ENCODE data around the gene DDX1. TPM values are rescaled to one million over a fixed set of nuclear protein-coding genes. Genes with fewer than 3 reads are reported as not detected.

The DDX1 gene
- total RNA-seq, 1 experiment from 2014 or later, result 70.7 TPM

GRCh38 chr2:15652252-15652651 lies 60.6 kb downstream of the DDX1 start:
- intact Hi-C loops (cut with micrococcal nuclease; ENCODE audit: unreplicated experiment), result no loop called here
- H3K4me2 ChIP-seq, result no peak overlapping the region
- CTCF ChIA-PET, result no interaction called here

DNA sequence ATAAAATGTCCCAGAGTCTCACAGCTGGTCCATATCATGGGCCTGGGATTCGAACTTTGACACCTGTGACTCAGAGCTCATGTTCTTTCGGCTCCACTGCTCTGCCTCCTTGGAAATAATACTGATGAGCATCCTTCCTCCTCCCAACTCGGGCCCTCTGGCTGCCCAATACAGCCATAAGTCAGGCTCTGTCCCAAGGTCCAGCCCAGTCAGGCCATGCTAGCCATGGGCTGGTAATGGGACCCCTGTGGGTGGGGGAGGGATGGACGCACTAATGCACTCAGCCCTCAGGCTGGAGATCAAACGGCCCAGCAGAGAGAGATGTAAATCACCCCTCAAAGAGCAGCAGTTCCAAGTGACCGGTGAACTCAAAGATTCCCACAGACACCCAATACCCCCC lies 61.1 kb downstream of the DDX1 start:
- Histone ChIP-seq H3K9me2 (ENCODE audit: insufficient read depth) (no peaks in the 10 kb centered on the region), H3K4me1 (replicated peaks; ENCODE audit: insufficient read depth) (no peaks in the 10 kb centered on the region), H3K4me2 (no peak overlapping the region), H2AFZ (no peak overlapping the region), H3F3A (ENCODE audit: insufficient read depth, low read depth) (no peaks in the 10 kb centered on the region), H4K20me1 (ENCODE audit: insufficient read depth) (no peaks in the 10 kb centered on the region), H3K79me2 (ENCODE audit: low read depth) (no peaks in the 10 kb centered on the region), H3K9me3 (ENCODE audit: insufficient read depth, low read depth) (no peaks in the 10 kb centered on the region), H3K4me3 (no peak overlapping the region), H3K36me3 (ENCODE audit: low read depth) (no peaks in the 10 kb centered on the region), H3K27ac (no peak overlapping the region), H3K27me3 (ENCODE audit: insufficient read depth, low read depth) (peaks cover 99% of the 10 kb centered on the region)
- no peak for TF ChIP-seq EZH2 (IDR thresholded peaks at IDR 0.05; ENCODE audit: low read depth)
- TF ChIP-seq, protein P1, sequence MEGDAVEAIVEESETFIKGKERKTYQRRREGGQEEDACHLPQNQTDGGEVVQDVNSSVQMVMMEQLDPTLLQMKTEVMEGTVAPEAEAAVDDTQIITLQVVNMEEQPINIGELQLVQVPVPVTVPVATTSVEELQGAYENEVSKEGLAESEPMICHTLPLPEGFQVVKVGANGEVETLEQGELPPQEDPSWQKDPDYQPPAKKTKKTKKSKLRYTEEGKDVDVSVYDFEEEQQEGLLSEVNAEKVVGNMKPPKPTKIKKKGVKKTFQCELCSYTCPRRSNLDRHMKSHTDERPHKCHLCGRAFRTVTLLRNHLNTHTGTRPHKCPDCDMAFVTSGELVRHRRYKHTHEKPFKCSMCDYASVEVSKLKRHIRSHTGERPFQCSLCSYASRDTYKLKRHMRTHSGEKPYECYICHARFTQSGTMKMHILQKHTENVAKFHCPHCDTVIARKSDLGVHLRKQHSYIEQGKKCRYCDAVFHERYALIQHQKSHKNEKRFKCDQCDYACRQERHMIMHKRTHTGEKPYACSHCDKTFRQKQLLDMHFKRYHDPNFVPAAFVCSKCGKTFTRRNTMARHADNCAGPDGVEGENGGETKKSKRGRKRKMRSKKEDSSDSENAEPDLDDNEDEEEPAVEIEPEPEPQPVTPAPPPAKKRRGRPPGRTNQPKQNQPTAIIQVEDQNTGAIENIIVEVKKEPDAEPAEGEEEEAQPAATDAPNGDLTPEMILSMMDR (conservative IDR thresholded peaks at IDR 0.05), result no peak
- no peak for DNase-seq
- POLR2A ChIA-PET (ENCODE audit: unreplicated experiment), result interaction anchor here (0.7 kb wide), 1 partner anchor 1520 kb away, joined by 3 read pairs; no protein-coding TSS in a partner anchor
- intact Hi-C loops (cut with micrococcal nuclease; ENCODE audit: unreplicated experiment), result no loop called here
- CTCF ChIA-PET, result no interaction called here
- no TSS peak for BruUV-seq (replicated peaks)

More at GRCh38 chr2:15652252-15652651, 60.6 kb downstream of the DDX1 start:
- POLR2A ChIA-PET (ENCODE audit: unreplicated experiment), result no interaction called here
- no peak for DNase-seq
- no peaks in the 10 kb centered on the region for H3K36me3 ChIP-seq (ENCODE audit: low read depth)
- peaks cover 99% of the 10 kb centered on the region for H3K27me3 ChIP-seq (ENCODE audit: insufficient read depth, low read depth)
- H3K27ac ChIP-seq, result no peak overlapping the region
- no peaks in the 10 kb centered on the region for H3K9me3 ChIP-seq (ENCODE audit: insufficient read depth, low read depth)
- H2AFZ ChIP-seq, result no peak overlapping the region
- TF ChIP-seq, protein P1 (conservative IDR thresholded peaks at IDR 0.05), result no peak
- no peak for TF ChIP-seq EZH2 (IDR thresholded peaks at IDR 0.05; ENCODE audit: low read depth)
- no peaks in the 10 kb centered on the region for H3K79me2 ChIP-seq (ENCODE audit: low read depth)
- H3F3A ChIP-seq (ENCODE audit: insufficient read depth, low read depth), result no peaks in the 10 kb centered on the region
- H3K4me1 ChIP-seq (replicated peaks; ENCODE audit: insufficient read depth), result no peaks in the 10 kb centered on the region
- H3K4me3 ChIP-seq, result no peak overlapping the region
- BruUV-seq (replicated peaks), result no TSS peak
- no peaks in the 10 kb centered on the region for H4K20me1 ChIP-seq (ENCODE audit: insufficient read depth)
- H3K9me2 ChIP-seq (ENCODE audit: insufficient read depth), result no peaks in the 10 kb centered on the region

GRCh38 chr2:15653806-15654726 lies 62.4 kb downstream of the DDX1 start:
- peaks cover 100% of the 10 kb centered on the region for H3K27me3 ChIP-seq (ENCODE audit: insufficient read depth, low read depth)
- no peaks in the 10 kb centered on the region for H3F3A ChIP-seq (ENCODE audit: insufficient read depth, low read depth)
- DNase-seq, result no peak
- no peaks in the 10 kb centered on the region for H3K9me3 ChIP-seq (ENCODE audit: insufficient read depth, low read depth)
- no peak for TF ChIP-seq EZH2 (IDR thresholded peaks at IDR 0.05; ENCODE audit: low read depth)
- no peak overlapping the region for H2AFZ ChIP-seq
- H3K79me2 ChIP-seq (ENCODE audit: low read depth), result no peaks in the 10 kb centered on the region
- POLR2A ChIA-PET (ENCODE audit: unreplicated experiment), result no interaction called here
- no peaks in the 10 kb centered on the region for H4K20me1 ChIP-seq (ENCODE audit: insufficient read depth)
- no peaks in the 10 kb centered on the region for H3K36me3 ChIP-seq (ENCODE audit: low read depth)
- intact Hi-C loops (cut with micrococcal nuclease; ENCODE audit: unreplicated experiment), result no loop called here
- no peaks in the 10 kb centered on the region for H3K4me1 ChIP-seq (replicated peaks; ENCODE audit: insufficient read depth)
- CTCF ChIA-PET, result no interaction called here
- H3K4me2 ChIP-seq, result no peak overlapping the region
- no peak overlapping the region for H3K4me3 ChIP-seq
- H3K27ac ChIP-seq, result no peak overlapping the region
- no TSS peak for BruUV-seq (replicated peaks)
- H3K9me2 ChIP-seq (ENCODE audit: insufficient read depth), result no peaks in the 10 kb centered on the region
